Astrocyte of the spinal cord (primary cell): Measurements from ENCODE around the gene CASP14.
"Not testable (repeated sequence)": the region's sequence is repeated elsewhere in the genome, so short reads cannot be mapped to it uniquely, and the experiment has no call there.

Source experiments
- DNase-seq: peaks from one replicate; pipeline ENCODE4 v3.0.0; 2011; ENCODE audit warnings: low read depth, low spot score
- H3K4me3 ChIP-seq: 2 replicates; pipeline ENCODE4 v1.5.1; 2011; ENCODE audit warnings: low read depth, mild to moderate bottlenecking, low read length, moderate library complexity
- CTCF ChIP-seq: IDR thresholded peaks from 2 replicates; pipeline ENCODE4 v1.5.1; 2012; ENCODE audit warnings: low read depth, mild to moderate bottlenecking, low read length, inconsistent platforms
- in situ Hi-C: cut with HindIII; loops from 2 replicates; pipeline ENCODE4 v1.10.0; 2017; ENCODE audit warnings: low sequenced_read_pairs

CASP14 gene

GRCh38 chr19:15048885-15049541, at the start of gene CASP14:
Gene CASP14 (plus strand): TSS chr19:15049480. CDS start chr19:15052252, 2,772 bp downstream.
- DNase-seq, result no peak
- H3K4me3 ChIP-seq, result no peak within 1 kb of the TSS
- in situ Hi-C loops, result no loop called here
- no peak for TF ChIP-seq CTCF

GRCh38 chr19:15008308-15008707, 41.0 kb upstream of the CASP14 start:
- no peak overlapping the region for H3K4me3 ChIP-seq
- in situ Hi-C loops, result no loop called here
- no peak for DNase-seq
- no peak for TF ChIP-seq CTCF

DNA sequence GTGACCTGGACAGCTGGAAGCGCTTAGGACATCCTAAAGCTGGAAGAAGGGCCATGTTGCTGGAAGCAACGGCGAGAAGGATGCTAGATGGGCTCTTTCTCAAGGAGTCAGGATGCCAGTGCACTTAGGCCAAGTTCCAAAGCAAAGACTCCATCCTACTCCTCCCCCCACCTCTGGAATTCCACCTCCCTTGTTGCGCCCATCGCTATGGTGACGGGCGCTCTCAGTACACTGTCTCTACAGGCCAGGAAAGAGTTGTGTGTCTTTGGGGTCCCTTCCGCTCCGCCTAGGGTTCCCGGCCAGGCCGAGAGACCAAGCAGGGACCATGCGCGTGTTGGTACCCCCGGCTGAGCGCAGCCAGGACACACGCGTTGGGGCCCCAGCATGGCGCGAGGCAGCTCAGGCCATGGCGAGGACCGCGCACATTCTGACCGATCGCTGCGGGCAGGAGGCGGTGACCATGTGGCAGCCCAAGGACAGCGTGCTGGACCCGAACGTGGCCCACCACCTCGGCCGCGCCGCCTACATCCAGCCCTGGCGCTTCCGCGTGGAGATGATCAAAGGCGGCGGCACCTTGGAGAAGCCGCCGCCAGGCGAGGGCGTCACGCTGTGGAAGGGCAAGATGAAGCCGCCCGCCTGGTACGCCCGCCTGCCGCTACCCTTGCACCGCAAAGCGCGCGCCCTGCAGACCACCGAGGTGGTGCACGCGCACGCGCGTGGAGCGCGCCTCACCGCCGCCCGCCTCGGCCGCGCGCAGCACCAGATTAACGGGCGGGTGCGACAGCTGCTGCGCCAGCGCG, 38.6 kb upstream of the CASP14 start:
- no peak for TF ChIP-seq CTCF
- in situ Hi-C loops, result no loop called here
- DNase-seq, result no peak
- no peak overlapping the region for H3K4me3 ChIP-seq

GRCh38 chr19:15014579-15014978, 34.7 kb upstream of the CASP14 start:
- H3K4me3 ChIP-seq, result no peak overlapping the region
- DNase-seq, result no peak
- in situ Hi-C loops, result no loop called here
- TF ChIP-seq CTCF, result no peak

DNA sequence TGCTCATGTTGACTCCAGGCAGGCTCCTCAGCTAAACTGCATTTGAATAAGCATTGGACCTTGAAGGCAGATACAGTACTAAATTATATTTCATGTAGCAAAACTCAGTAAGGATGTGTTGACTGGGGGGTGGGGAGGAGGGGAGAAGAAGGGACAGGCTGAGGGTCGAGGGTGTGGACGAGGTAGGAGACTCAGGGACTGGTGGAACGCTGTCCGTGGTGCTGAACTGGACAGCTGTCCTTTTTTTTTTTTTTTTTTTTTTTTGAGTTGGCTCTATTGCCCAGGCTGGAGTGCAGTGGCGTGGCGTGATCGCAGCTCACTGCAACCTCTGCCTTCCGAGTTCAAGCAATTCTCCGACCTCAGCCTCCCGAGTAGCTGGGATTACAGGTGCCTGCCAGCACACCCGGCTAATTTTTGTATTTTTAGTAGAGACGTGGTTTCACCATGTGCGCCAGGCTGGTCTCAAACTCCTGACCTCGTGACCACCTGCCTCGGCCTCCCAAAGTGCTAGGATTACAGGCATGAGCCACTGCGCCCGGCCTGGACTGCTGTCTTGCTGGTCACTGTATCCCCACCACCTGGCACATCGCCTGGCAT, 33.2 kb upstream of the CASP14 start:
- no peak overlapping the region for H3K4me3 ChIP-seq
- in situ Hi-C loops, result no loop called here
- TF ChIP-seq CTCF, result no peak
- DNase-seq, result no peak

- in situ Hi-C loops, DNase-seq, H3K4me3 ChIP-seq: not testable (repeated sequence)
Observed at GRCh38 chr19:15018836-15019235, 30.4 kb upstream of the CASP14 start.
